GM18517 (cell line): ENCODE results near the gene FAXDC2.
"Not testable (repeated sequence)": the region's sequence is repeated elsewhere in the genome, so short reads cannot be mapped to it uniquely, and the experiment has no call there.

ENCODE experiments used
- ATAC-seq: cut with Tn5 transposase; IDR thresholded peaks from one replicate; pipeline ENCODE4 v1.9.1; 2021; ENCODE audit warnings: mild to moderate bottlenecking, moderate library complexity; ENCODE audit not compliant: unreplicated experiment

Gene FAXDC2

GRCh38 chr5:154862766-154863165, 12.4 kb upstream of the FAXDC2 start:
- no peak for ATAC-seq

GRCh38 chr5:154861946-154862345, 11.5 kb upstream of the FAXDC2 start:
- ATAC-seq: no peak

- no peak for ATAC-seq
Observed at GRCh38 chr5:154860765-154861164, 10.4 kb upstream of the FAXDC2 start.

GRCh38 chr5:154860123-154860522, 9.7 kb upstream of the FAXDC2 start:
- ATAC-seq: no peak

GRCh38 chr5:154858972-154859871, 8.8 kb upstream of the FAXDC2 start:
- peak; percentile 19 for ATAC-seq

GRCh38 chr5:154858297-154858971, 8.0 kb upstream of the FAXDC2 start, which contains the start of gene CNOT8:
Gene CNOT8, plus strand, starts transcription at chr5:154858627. Its CDS starts 4,652 bp downstream, at chr5:154863279.
- peak; percentile 68 for ATAC-seq

- ATAC-seq: peak; percentile 69
Observed at GRCh38 chr5:154857530-154858296, 7.3 kb upstream of the FAXDC2 start.

- ATAC-seq: no peak
Observed at GRCh38 chr5:154851351-154851750, 948 bp upstream of the FAXDC2 start.

GRCh38 chr5:154849791-154850201, 607 bp downstream of the FAXDC2 start:
- ATAC-seq: no peak

GRCh38 chr5:154849264-154849785, 1.1 kb downstream of the FAXDC2 start:
- ATAC-seq: no peak

- no peak for ATAC-seq
Observed at GRCh38 chr5:154844809-154845208, 5.6 kb downstream of the FAXDC2 start.

- no peak for ATAC-seq
Observed at GRCh38 chr5:154842689-154843530, 7.5 kb downstream of the FAXDC2 start.

GRCh38 chr5:154841273-154841661, 9.1 kb downstream of the FAXDC2 start:
- no peak for ATAC-seq

- ATAC-seq: no peak
Observed at GRCh38 chr5:154840435-154841272, 9.7 kb downstream of the FAXDC2 start.

GRCh38 chr5:154837009-154837901, 13.1 kb downstream of the FAXDC2 start:
- ATAC-seq: no peak

GRCh38 chr5:154836225-154836624, 14.2 kb downstream of the FAXDC2 start:
- ATAC-seq: no peak

GRCh38 chr5:154835701-154836052, 14.7 kb downstream of the FAXDC2 start:
- ATAC-seq: not testable (repeated sequence)

- ATAC-seq: no peak
Observed at GRCh38 chr5:154834053-154834452, 16.4 kb downstream of the FAXDC2 start.
